HepG2 (cell line): Measurements from ENCODE around the gene TMEM14A. TPM values are rescaled to one million over a fixed set of nuclear protein-coding genes. Genes with fewer than 3 reads are reported as not detected.
"Not testable (repeated sequence)": the region's sequence is repeated elsewhere in the genome, so short reads cannot be mapped to it uniquely, and the experiment has no call there.

ENCODE experiments used
- ATAC-seq: fragments of 200-7000 bp; cut with Tn5 transposase; 3 replicates; pipeline ENCODE4 v1.9.1; 2020; ENCODE audit warnings: mild to moderate bottlenecking, moderate library complexity
- BruUV-seq: library from RNA; stranded (reverse); fragments of 400-500 nt; replicated peaks from 2 replicates; lab custom pipeline; 2021; lab: Mats Ljungman, UMichigan
- CTCF ChIA-PET: fragments of 300-600 bp; formaldehyde crosslinking; extraction: SDS; loops from one replicate; lab custom pipeline; 2021; ENCODE audit warnings: low total read pairs, inconsistent platforms, low intra/inter-chr PET ratio; lab: Yijun Ruan, JAX
- POLR2A ChIA-PET: fragments of 350-600 bp; sonication (Branson Sonifier 250); formaldehyde crosslinking; loops from one replicate; lab custom pipeline; 2020; ENCODE audit warnings: antibody characterized with exemption, inconsistent platforms; lab: Yijun Ruan, JAX
- DNase-seq: peaks from one replicate; pipeline ENCODE4 v3.0.0-alpha.2; 2015; ENCODE audit warnings: low spot score
- FAIRE-seq: peaks from 3 replicates; lab custom pipeline; 2011; peaks lifted over from hg19 to GRCh38; lab: Jason Lieb, UNC
- H2AFZ ChIP-seq: one replicate; pipeline ENCODE4 v1.6.1; 2011; ENCODE audit warnings: low read length, inconsistent platforms
- H3K27ac ChIP-seq: fragments of 300-600 bp; 3 replicates; pipeline ENCODE4 v1.8.0; 2011; ENCODE audit warnings: mixed run types, mild to moderate bottlenecking, mixed read lengths, low read length, inconsistent platforms; ENCODE audit not compliant: insufficient read depth; ENCODE audit errors: extremely low read length
- H3K27me3 ChIP-seq, 2 experiments: fragments of 200-600 bp in 1 of 2; 2 replicates in 1 of 2; 3 replicates in 1 of 2; pipeline versions ENCODE4 v1.6.0 to v1.8.0; 2011; ENCODE audit warnings: low read length in 2 of 2, mild to moderate bottlenecking in 2 of 2, moderate library complexity in 2 of 2, inconsistent platforms in 1 of 2; ENCODE audit not compliant: insufficient read depth in 2 of 2, control insufficient read depth in 1 of 2
- H3K36me3 ChIP-seq, 2 experiments: fragments of 200-600 bp in 1 of 2; replicated peaks in 1 of 2; 2 replicates in 1 of 2; 3 replicates in 1 of 2; pipeline versions ENCODE4 v1.5.1 to v1.8.0; 2011; ENCODE audit warnings: low read length in 2 of 2, inconsistent platforms in 1 of 2; ENCODE audit not compliant: insufficient read depth in 2 of 2, control insufficient read depth in 1 of 2
- H3K4me1 ChIP-seq: 2 replicates; pipeline ENCODE4 v1.5.1; 2012; ENCODE audit warnings: low read length, inconsistent platforms; ENCODE audit not compliant: insufficient read depth
- H3K4me2 ChIP-seq: 2 replicates; pipeline ENCODE4 v1.6.0; 2011; ENCODE audit warnings: low read depth, low read length, inconsistent platforms
- H3K4me3 ChIP-seq, 3 experiments: fragments of 200-600 bp in 1 of 3; sonication (generic), shearing (Covaris generic) in 1 of 3; replicated peaks in 1 of 3; 2 replicates each; pipeline ENCODE4 v1.5.1; 2011 to 2016; ENCODE audit warnings: low read length in 3 of 3, inconsistent platforms in 2 of 3, low read depth in 2 of 3, mild to moderate bottlenecking in 2 of 3, control low read depth in 1 of 3, mixed read lengths in 1 of 3; ENCODE audit not compliant: insufficient read depth in 1 of 3
- H3K79me2 ChIP-seq: one replicate; pipeline ENCODE4 v1.6.1; 2011; ENCODE audit warnings: low read length, inconsistent platforms; ENCODE audit not compliant: insufficient read depth
- H3K9ac ChIP-seq: 2 replicates; pipeline ENCODE4 v1.6.0; 2011; ENCODE audit warnings: mild to moderate bottlenecking, low read depth, low read length, inconsistent platforms; ENCODE audit not compliant: insufficient read depth
- H3K9me3 ChIP-seq: 2 replicates; pipeline ENCODE4 v1.5.1; 2012; ENCODE audit warnings: mild to moderate bottlenecking, low read length
- H4K20me1 ChIP-seq: 2 replicates; pipeline ENCODE4 v1.6.0; 2011; ENCODE audit warnings: inconsistent platforms, mild to moderate bottlenecking, low read length, moderate library complexity; ENCODE audit not compliant: insufficient read depth
- ARNTL ChIP-seq: sonication (generic); formaldehyde crosslinking; IDR thresholded peaks from 2 replicates; pipeline ENCODE4 v1.4.0; 2020; ENCODE audit warnings: mild to moderate bottlenecking, missing genetic modification reagents
- DPF2 ChIP-seq: sonication (generic); formaldehyde crosslinking; IDR thresholded peaks from 2 replicates; pipeline ENCODE4 v1.4.0; 2020; ENCODE audit warnings: mild to moderate bottlenecking, low read depth, missing genetic modification reagents, borderline replicate concordance
- ETV6 ChIP-seq: sonication (generic); formaldehyde crosslinking; conservative IDR thresholded peaks from 2 replicates; pipeline ENCODE4 v1.4.0; 2020; ENCODE audit warnings: missing genetic modification reagents
- GATAD1 ChIP-seq: IDR thresholded peaks from 2 replicates; pipeline ENCODE4 v1.6.1; 2016; ENCODE audit warnings: missing genetic modification reagents, missing compliant biosample characterization
- GPN1 ChIP-seq: sonication (generic); formaldehyde crosslinking; IDR thresholded peaks from 2 replicates; pipeline ENCODE4 v1.5.1; 2020; ENCODE audit warnings: missing genetic modification reagents, borderline replicate concordance
- HES4 ChIP-seq: sonication (generic); formaldehyde crosslinking; IDR thresholded peaks from 2 replicates; pipeline ENCODE4 v1.9.0; 2021; ENCODE audit warnings: mild to moderate bottlenecking, missing genetic modification reagents, borderline replicate concordance
- IKZF4 ChIP-seq: sonication (generic); formaldehyde crosslinking; IDR thresholded peaks from 2 replicates; pipeline ENCODE4 v1.5.1; 2020; ENCODE audit warnings: borderline replicate concordance, mild to moderate bottlenecking, low read depth, missing genetic modification reagents; ENCODE audit errors: not compliant biosample characterization
- JUN ChIP-seq: sonication (generic); formaldehyde crosslinking; IDR thresholded peaks from 2 replicates; pipeline ENCODE4 v1.4.0; 2020; ENCODE audit warnings: mild to moderate bottlenecking, missing genetic modification reagents
- MXD3 ChIP-seq: IDR thresholded peaks from 2 replicates; pipeline ENCODE4 v1.6.1; 2016; ENCODE audit warnings: mild to moderate bottlenecking, missing biosample characterization, missing genetic modification reagents
- PTBP1 ChIP-seq: fragments of 200-400 bp; formaldehyde crosslinking; IDR thresholded peaks from 2 replicates; pipeline ENCODE4 v1.6.1; 2018; ENCODE audit warnings: low read length, low read depth; ENCODE audit not compliant: poor library complexity, severe bottlenecking
- SIX4 ChIP-seq: sonication (generic); formaldehyde crosslinking; IDR thresholded peaks from 2 replicates; pipeline ENCODE4 v1.4.0; 2020; ENCODE audit warnings: missing genetic modification reagents
- ZIK1 ChIP-seq: sonication (generic); formaldehyde crosslinking; IDR thresholded peaks from 2 replicates; pipeline ENCODE4 v1.5.0; 2020; ENCODE audit warnings: mild to moderate bottlenecking, low read depth, missing genetic modification reagents, borderline replicate concordance
- ZNF891 ChIP-seq: sonication (generic); formaldehyde crosslinking; IDR thresholded peaks from 2 replicates; pipeline ENCODE4 v1.5.0; 2020; ENCODE audit warnings: mild to moderate bottlenecking, missing genetic modification reagents
- ZSCAN9 ChIP-seq: IDR thresholded peaks from 2 replicates; pipeline ENCODE4 v1.6.1; 2016; ENCODE audit warnings: borderline replicate concordance
- WGBS: methylation state at CpG from one replicate; pipeline ENCODE4 v1.1.6; 2017; ENCODE audit warnings: low lambda C conversion rate; 5-methylcytosine and 5-hydroxymethylcytosine counted together
- in situ Hi-C: cut with HindIII; loops from 2 replicates; pipeline ENCODE4 v1.10.0; 2017; ENCODE audit warnings: low pct_unique_long_range_greater_than_20kb; ENCODE audit not compliant: extremely low pct_ligation_motif_present
- intact Hi-C: fragments of 100-400 bp; cut with micrococcal nuclease; formaldehyde crosslinking; loops from one replicate; pipeline ENCODE4 v1.10.0; 2022; ENCODE audit not compliant: unreplicated experiment
- polyA plus RNA-seq, 8 experiments: library from polyadenylated mRNA; depleted of rRNA in 3 of 8; stranded (reverse) in 7 of 8; unstranded in 1 of 8; fragments of >200 nt; fragmentation: Illumina TruSeq in 4 of 8; extraction: Trizol in 4 of 8; gene quantifications; 2 replicates each; pipeline versions ENCODE4 v1.2.1 to v1.2.3, GENCODE V29; 2011 to 2016; ENCODE audit warnings: low read depth in 4 of 8, missing spikeins in 1 of 8, mixed read lengths in 1 of 8; ENCODE audit not compliant: insufficient read depth in 1 of 8
- total RNA-seq, 5 experiments: library from RNA; depleted of rRNA; stranded (reverse); fragments of >200 nt; fragmentation: Illumina TruSeq; extraction: Trizol; gene quantifications; 2 replicates each; pipeline ENCODE4 v1.2.3, GENCODE V29; 2016; ENCODE audit warnings: low read depth in 1 of 5

TMEM14A gene
- total and polyA plus RNA-seq, 2 of the 13 experiments (the other 11 are each of a cell fraction or from before 2014, with no cell fraction given): 24.6 to 73.7 TPM

DNA sequence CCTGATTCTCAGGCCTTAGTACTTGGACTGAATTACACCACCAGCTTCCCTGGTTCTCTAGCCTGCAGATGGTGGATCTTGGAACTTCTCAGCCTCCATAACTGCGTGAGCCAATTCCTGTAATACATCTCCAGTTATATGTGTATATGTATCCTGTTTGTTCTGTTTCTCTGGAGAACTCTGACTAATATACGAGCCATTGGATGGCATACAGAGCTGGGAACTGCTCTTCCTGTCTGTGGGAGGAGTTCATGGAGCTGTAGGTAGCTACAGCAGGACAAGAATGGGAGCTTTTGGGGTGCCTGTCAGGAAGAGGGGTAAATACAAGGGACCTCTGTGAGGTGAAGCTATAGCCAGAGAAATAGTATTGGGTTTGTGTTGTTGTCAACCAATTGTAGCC is 41.2 kb downstream of the TMEM14A start:
- intact Hi-C loops: no loop called here

GRCh38 chr6:52714761-52715160 is 43.8 kb downstream of the TMEM14A start:
- in situ Hi-C loops, H3K4me2 ChIP-seq, BruUV-seq, H2AFZ ChIP-seq, H4K20me1 ChIP-seq, DNase-seq, H3K36me3 ChIP-seq, FAIRE-seq, ATAC-seq, H3K27ac ChIP-seq, H3K27me3 ChIP-seq, CTCF ChIA-PET, H3K9ac ChIP-seq, H3K79me2 ChIP-seq, H3K4me3 ChIP-seq, H3K9me3 ChIP-seq, intact Hi-C loops, H3K4me1 ChIP-seq: not testable (repeated sequence)
- 84% methylated on average over 9 of the region's 9 CpGs for WGBS
- POLR2A ChIA-PET: interaction anchor here (0.7 to 1.0 kb wide), 2 partner anchors 21 to 114 kb away, joined by 3 read pairs; no protein-coding TSS in a partner anchor

More for the DNA sequence above, 41.2 kb downstream of the TMEM14A start:
- H3K27ac ChIP-seq: no peak overlapping the region
- ChIA-PET CTCF (no interaction called here), POLR2A (no interaction called here)
- no peak overlapping the region for H3K4me2 ChIP-seq
- H3K4me1 ChIP-seq: no peaks in the 10 kb centered on the region
- no peak overlapping the region for H3K4me3 ChIP-seq
- H2AFZ ChIP-seq: no peak overlapping the region
- no peaks in the 10 kb centered on the region for H3K36me3 ChIP-seq
- no peak overlapping the region for H3K9ac ChIP-seq
- in situ Hi-C loops: no loop called here
- no peaks in the 10 kb centered on the region for H4K20me1 ChIP-seq
- DNase-seq (no peak), FAIRE-seq (no peak), ATAC-seq (no peak)
- no peaks in the 10 kb centered on the region for H3K79me2 ChIP-seq
- peaks cover 8% of the 10 kb centered on the region; the same call in 1 of the 2 replicates for H3K9me3 ChIP-seq
- BruUV-seq: no TSS peak
- TF ChIP-seq PTBP1 (no peak), SIX4 (CRISPR knock-in tag) (no peak), GATAD1 (CRISPR knock-in tag) (no peak), DPF2 (no peak), ZIK1 (CRISPR knock-in tag) (no peak), HES4 (CRISPR knock-in tag) (no peak), ETV6 (CRISPR knock-in tag) (no peak), ARNTL (no peak), GPN1 (CRISPR knock-in tag) (no peak), ZSCAN9 (CRISPR knock-in tag) (no peak), IKZF4 (CRISPR knock-in tag) (no peak), ZNF891 (CRISPR knock-in tag) (no peak), JUN (CRISPR knock-in tag) (no peak), MXD3 (CRISPR knock-in tag) (no peak)
- WGBS: 27% methylated on average over 2 of the region's 2 CpGs
- no peaks in the 10 kb centered on the region; a peak in 1 of 5 replicates for H3K27me3 ChIP-seq
